CD14-positive monocyte (primary cell): ENCODE results near the gene RGS3. TPM values are rescaled to one million over a fixed set of nuclear protein-coding genes. Genes with fewer than 3 reads are reported as not detected.
A peak's percentile ranks its signal among the peaks of the same experiment; 100 is the strongest.

Source experiments
- DNase-seq, 3 donors: peaks; one replicate each; pipeline ENCODE4 v3.0.0-alpha.2; 2011 to 2022
- H2AFZ ChIP-seq: 2 replicates; pipeline ENCODE4 v1.6.0; 2012; ENCODE audit warnings: mild to moderate bottlenecking, low read depth, low read length, inconsistent platforms; ENCODE audit not compliant: insufficient read depth, poor library complexity, severe bottlenecking
- H3K27ac ChIP-seq, 2 donors: 1 replicate in 1 of 2; 2 replicates in 1 of 2; pipeline ENCODE4 v1.5.1; 2012 to 2013; ENCODE audit warnings: low read length in 2 of 2, control low read depth in 1 of 2, inconsistent platforms in 1 of 2, low read depth in 1 of 2, mild to moderate bottlenecking in 1 of 2
- H3K27me3 ChIP-seq, 2 donors: one replicate each; pipeline versions ENCODE4 v1.6.0 to v1.6.1; 2011 to 2013; ENCODE audit warnings: low read length in 2 of 2; ENCODE audit not compliant: control insufficient read depth in 2 of 2, insufficient read depth in 2 of 2
- H3K36me3 ChIP-seq, 2 donors: replicated peaks in 1 of 2; 1 replicate in 1 of 2; 2 replicates in 1 of 2; pipeline versions ENCODE4 v1.5.1 to v1.6.1; 2012 to 2013; ENCODE audit warnings: low read length in 2 of 2, control low read depth in 1 of 2, inconsistent platforms in 1 of 2, mild to moderate bottlenecking in 1 of 2; ENCODE audit not compliant: insufficient read depth in 2 of 2, control insufficient read depth in 1 of 2
- H3K4me1 ChIP-seq, 2 donors: 1 replicate in 1 of 2; 2 replicates in 1 of 2; pipeline versions ENCODE4 v1.5.1 to v1.6.1; 2012 to 2013; ENCODE audit warnings: low read length in 2 of 2, control low read depth in 1 of 2, inconsistent platforms in 1 of 2, mild to moderate bottlenecking in 1 of 2, moderate library complexity in 1 of 2; ENCODE audit not compliant: insufficient read depth in 2 of 2, control insufficient read depth in 1 of 2
- H3K4me2 ChIP-seq: replicated peaks from 2 replicates; pipeline ENCODE3; 2012; ENCODE audit warnings: low read length, moderate library complexity, mild to moderate bottlenecking; ENCODE audit not compliant: poor library complexity, severe bottlenecking; ENCODE audit errors: extremely low read depth
- H3K4me3 ChIP-seq, 3 experiments: fragments of 200-600 bp in 1 of 3; sonication (generic) in 1 of 3; replicated peaks in 1 of 3; 1 replicate in 2 of 3; 2 replicates in 1 of 3; pipeline ENCODE4 v1.5.1; 2011 to 2013; ENCODE audit warnings: low read length in 3 of 3, mild to moderate bottlenecking in 3 of 3, control low read depth in 2 of 3, low read depth in 2 of 3, inconsistent platforms in 1 of 3, moderate library complexity in 1 of 3
- H3K79me2 ChIP-seq: 2 replicates; pipeline ENCODE4 v1.6.0; 2012; ENCODE audit warnings: mild to moderate bottlenecking, control low read depth, inconsistent platforms, low read length, moderate library complexity; ENCODE audit not compliant: insufficient read depth
- H3K9ac ChIP-seq: 2 replicates; pipeline ENCODE4 v1.6.0; 2017; ENCODE audit warnings: low read length, mild to moderate bottlenecking; ENCODE audit not compliant: insufficient read depth, poor library complexity, severe bottlenecking
- H3K9me3 ChIP-seq, 2 donors: replicated peaks in 1 of 2; 1 replicate in 1 of 2; 2 replicates in 1 of 2; pipeline versions ENCODE4 v1.5.1 to v1.6.1; 2012 to 2013; ENCODE audit warnings: low read length in 2 of 2, control low read depth in 1 of 2; ENCODE audit not compliant: control insufficient read depth in 1 of 2, insufficient read depth in 1 of 2
- H4K20me1 ChIP-seq: 2 replicates; pipeline ENCODE4 v1.6.0; 2012; ENCODE audit warnings: mild to moderate bottlenecking, low read length, control low read depth, moderate library complexity; ENCODE audit not compliant: insufficient read depth
- H3K27ac Mint-ChIP-seq, 7 donors: one replicate each; pipeline ENCODE4 v1.8.0; 2020; ENCODE audit warnings: mild to moderate bottlenecking in 7 of 7, mixed read lengths in 7 of 7, moderate library complexity in 6 of 7, inconsistent platforms in 2 of 7
- H3K27me3 Mint-ChIP-seq, 3 donors: one replicate each; pipeline ENCODE4 v1.8.0; 2021 to 2022; ENCODE audit warnings: low read depth in 3 of 3, mild to moderate bottlenecking in 3 of 3, mixed read lengths in 3 of 3, moderate library complexity in 3 of 3, inconsistent platforms in 1 of 3
- H3K36me3 Mint-ChIP-seq, 2 donors: one replicate each; pipeline ENCODE4 v1.8.0; 2020; ENCODE audit warnings: mixed read lengths in 2 of 2, inconsistent platforms in 1 of 2, mild to moderate bottlenecking in 1 of 2
- H3K4me1 Mint-ChIP-seq: one replicate; pipeline ENCODE4 v1.8.0; 2020; ENCODE audit warnings: mild to moderate bottlenecking, mixed read lengths
- H3K4me3 Mint-ChIP-seq, 2 donors: one replicate each; pipeline ENCODE4 v1.8.0; 2020; ENCODE audit warnings: mild to moderate bottlenecking in 2 of 2, mixed read lengths in 2 of 2, moderate library complexity in 1 of 2
- H3K9me3 Mint-ChIP-seq, 7 donors: one replicate each; pipeline ENCODE4 v1.8.0; 2020 to 2022; ENCODE audit warnings: mixed read lengths in 7 of 7, mild to moderate bottlenecking in 6 of 7, moderate library complexity in 6 of 7, inconsistent platforms in 2 of 7
- CTCF ChIP-seq: fragments of 200-600 bp; IDR thresholded peaks from one replicate; pipeline ENCODE4 v1.8.0; 2022; ENCODE audit warnings: antibody characterized with exemption, mild to moderate bottlenecking
- WGBS: methylation state at CpG from one replicate; pipeline ENCODE4 v1.1.5; 2013; ENCODE audit warnings: missing lambda C conversion rate; ENCODE audit not compliant: insufficient coverage; 5-methylcytosine and 5-hydroxymethylcytosine counted together
- intact Hi-C, 2 donors: fragments of 100-400 bp; cut with micrococcal nuclease; formaldehyde crosslinking; loops; one replicate each; pipeline versions ENCODE4 v1.15.0 to v1.15.1; 2023
- polyA plus RNA-seq, 3 donors: library from polyadenylated mRNA; depleted of rRNA in 1 of 3; unstranded in 2 of 3; stranded (reverse) in 1 of 3; fragments of 300-500 nt in 2 of 3; fragments of >200 nt in 1 of 3; fragmentation: Illumina TruSeq in 2 of 3; gene quantifications; 1 replicate in 2 of 3; 2 replicates in 1 of 3; pipeline ENCODE4 v1.2.3, GENCODE V29; 2012 to 2021

RGS3 gene
- polyA plus RNA-seq, 3 donors, result 9.1 to 16.2 (median 15.8) TPM

- H3K4me3 ChIP-seq, result no peak overlapping the region
- H3K4me1 Mint-ChIP-seq, result no peaks in the 10 kb centered on the region
- H3K9me3 ChIP-seq, result no peaks in the 10 kb centered on the region
- H4K20me1 ChIP-seq, result no peaks in the 10 kb centered on the region
- H3K4me2 ChIP-seq, result no peak overlapping the region
- H3K27me3 Mint-ChIP-seq, result peaks cover 0 to 3% (median 0%) of the 10 kb centered on the region in 3 donors
- no peaks in the 10 kb centered on the region for H3K36me3 Mint-ChIP-seq
- peak overlapping the region in 2 of 7 donors; percentile 16 to 74 for H3K27ac Mint-ChIP-seq
- no peak for DNase-seq
- H3K79me2 ChIP-seq, result no peaks in the 10 kb centered on the region
- H3K9me3 Mint-ChIP-seq, result peaks cover 0 to 6% (median 3%) of the 10 kb centered on the region in 7 donors
- H3K27ac ChIP-seq, result no peak overlapping the region
- no peaks in the 10 kb centered on the region for H3K27me3 ChIP-seq
- TF ChIP-seq CTCF, result no peak
- H3K4me1 ChIP-seq, result no peaks in the 10 kb centered on the region
- no peak overlapping the region for H2AFZ ChIP-seq
- WGBS, result 93% methylated on average over 3 of the region's 11 CpGs
- no peaks in the 10 kb centered on the region for H3K36me3 ChIP-seq
- intact Hi-C loops, result no loop called here
- H3K4me3 Mint-ChIP-seq, result no peak overlapping the region
- H3K9ac ChIP-seq, result no peak overlapping the region
Observed at GRCh38 chr9:113462781-113463286, 693 bp upstream of the RGS3 start.

- H3K27me3 Mint-ChIP-seq, result peaks cover 0 to 3% (median 0%) of the 10 kb centered on the region in 3 donors
- Histone ChIP-seq H3K9me3 (no peaks in the 10 kb centered on the region), H3K27ac (no peak overlapping the region), H3K36me3 (no peaks in the 10 kb centered on the region), H3K9ac (no peak overlapping the region), H4K20me1 (no peaks in the 10 kb centered on the region), H3K4me2 (no peak overlapping the region), H3K79me2 (no peaks in the 10 kb centered on the region), H3K27me3 (no peaks in the 10 kb centered on the region), H3K4me1 (no peaks in the 10 kb centered on the region), H2AFZ (no peak overlapping the region), H3K4me3 (no peak overlapping the region)
- no peaks in the 10 kb centered on the region for H3K4me1 Mint-ChIP-seq
- intact Hi-C loops, result no loop called here
- H3K36me3 Mint-ChIP-seq, result no peaks in the 10 kb centered on the region
- peaks cover 0 to 6% (median 3%) of the 10 kb centered on the region in 7 donors for H3K9me3 Mint-ChIP-seq
- no peak for DNase-seq
- H3K27ac Mint-ChIP-seq, result no peak overlapping the region
- TF ChIP-seq CTCF, result no peak
- no peak overlapping the region for H3K4me3 Mint-ChIP-seq
- no CpG with 5 or more reads among the region's 1 CpG for WGBS
Observed at GRCh38 chr9:113464286-113464660, 746 bp downstream of the RGS3 start.
